ENCODE results near the gene EIPR1.
"Not testable (repeated sequence)": the region's sequence is repeated elsewhere in the genome, so short reads cannot be mapped to it uniquely, and the experiment has no call there.

EIPR1 gene

DNA sequence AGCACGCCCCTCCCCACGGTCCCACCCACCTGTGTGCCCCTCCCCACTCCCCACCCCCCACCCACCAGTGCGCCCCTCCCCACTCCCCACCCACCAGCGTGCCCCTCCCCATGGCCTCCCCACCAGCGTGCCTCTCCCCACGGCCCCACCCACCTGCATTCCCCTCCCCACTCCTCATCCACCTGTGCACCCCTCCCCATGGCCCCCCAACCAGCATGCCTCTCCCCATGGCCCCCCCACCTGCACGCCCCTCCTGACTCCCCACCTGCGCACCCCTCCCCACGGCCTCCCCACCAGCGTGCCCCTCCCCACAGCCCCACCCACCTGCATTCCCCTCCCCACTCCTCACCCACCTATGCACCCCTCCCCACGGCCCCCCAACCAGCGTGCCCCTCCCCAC, 190.2 kb downstream of the EIPR1 start:
- DNase-seq: no peak

DNA sequence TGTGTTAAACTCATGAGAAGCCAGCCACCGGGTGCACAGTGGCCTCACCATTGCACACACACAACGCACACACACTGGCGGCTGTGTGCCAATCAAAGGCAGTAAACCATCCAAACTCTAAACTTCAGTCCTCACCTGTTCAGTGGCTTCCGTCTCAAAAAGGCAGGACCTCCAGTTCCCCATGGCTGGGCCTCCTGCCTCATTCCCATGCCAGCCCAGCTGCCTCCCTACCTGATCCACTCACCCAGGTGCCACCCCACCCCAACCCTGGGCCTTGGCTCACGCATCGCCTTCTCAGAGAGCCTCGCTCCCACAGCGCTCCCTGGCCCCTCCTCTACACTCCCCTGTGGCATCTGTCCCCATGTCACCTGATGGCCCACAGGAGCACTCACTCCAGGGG, 190.9 kb downstream of the EIPR1 start:
- no peak for DNase-seq

DNA sequence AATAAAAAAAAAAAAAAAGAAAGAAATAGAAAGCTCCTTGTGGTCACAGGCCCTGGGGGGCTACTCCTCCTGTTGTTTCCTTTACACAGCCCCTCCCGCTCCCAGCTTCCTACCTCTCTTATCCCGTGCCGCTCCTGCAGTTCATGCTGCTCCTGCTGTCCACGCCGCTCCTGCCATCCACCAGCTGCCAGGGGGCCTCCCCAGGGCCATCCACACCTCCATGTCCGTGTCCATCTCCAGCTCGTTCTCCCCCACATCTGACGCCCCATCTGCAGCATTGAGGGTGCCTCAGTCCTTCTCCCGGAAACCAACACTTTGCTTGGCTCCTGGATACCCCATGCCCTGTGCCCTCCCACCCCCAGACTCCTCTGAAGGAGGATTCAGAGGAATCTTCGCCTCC, 191.7 kb downstream of the EIPR1 start:
- no peak for DNase-seq

DNA sequence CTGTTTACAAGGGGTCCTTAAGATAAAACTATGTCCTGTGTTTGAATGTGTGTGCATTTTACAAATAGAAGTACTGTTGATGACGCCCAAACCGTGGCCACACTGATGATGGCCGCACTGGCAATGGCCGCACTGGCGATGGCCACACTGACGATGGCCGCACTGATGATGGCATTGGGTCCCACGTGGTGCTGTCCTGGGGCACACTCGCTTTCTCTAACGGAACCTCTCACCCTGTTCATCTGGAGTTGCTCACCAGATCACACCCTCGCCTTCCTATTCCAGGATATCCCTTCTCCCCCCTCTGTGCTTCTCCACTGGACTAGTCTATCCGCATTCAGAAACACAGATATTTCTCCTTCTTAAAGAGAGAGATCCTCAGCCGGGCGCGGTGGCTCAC, 192.4 kb downstream of the EIPR1 start:
- DNase-seq: no peak

DNA sequence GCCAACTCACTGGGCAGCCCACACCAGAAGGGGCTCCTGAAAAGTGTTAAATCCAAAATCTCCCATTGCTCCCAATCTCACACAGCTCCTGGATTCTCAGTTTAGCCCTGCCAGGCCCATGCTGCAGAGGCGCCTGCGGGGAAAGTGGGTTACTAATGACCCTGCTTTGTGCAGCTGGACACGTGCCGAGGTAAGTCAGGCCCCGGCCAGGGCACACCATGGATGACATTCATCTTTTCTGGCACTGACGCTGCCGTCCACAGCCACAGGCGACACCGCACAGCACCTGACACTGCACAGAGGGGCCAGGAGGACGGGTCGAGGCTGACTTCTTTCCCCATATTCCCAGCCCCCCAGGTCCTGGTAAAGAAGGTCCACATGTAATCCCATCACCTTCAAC, 193.5 kb downstream of the EIPR1 start:
- no peak for DNase-seq

DNA sequence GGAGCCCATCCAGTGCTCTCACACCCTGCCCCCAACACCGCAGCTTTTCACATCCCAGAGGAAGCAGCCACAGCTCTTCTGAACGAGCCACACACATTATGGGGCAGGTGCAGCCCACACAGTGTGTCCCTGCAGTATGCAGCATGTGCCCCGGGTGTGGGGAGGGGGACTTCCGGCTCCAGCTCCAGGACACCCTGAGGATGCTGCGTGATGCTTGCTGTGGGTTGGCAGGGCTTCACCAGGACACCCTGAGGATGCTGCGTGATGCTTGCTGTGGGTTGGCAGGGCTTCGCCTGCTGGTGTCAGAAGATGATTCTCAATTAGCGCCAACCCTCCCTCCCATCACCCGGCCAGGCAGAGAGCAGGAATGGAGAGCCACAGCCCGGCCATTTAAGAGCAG, 193.9 kb downstream of the EIPR1 start:
- DNase-seq: no peak

DNA sequence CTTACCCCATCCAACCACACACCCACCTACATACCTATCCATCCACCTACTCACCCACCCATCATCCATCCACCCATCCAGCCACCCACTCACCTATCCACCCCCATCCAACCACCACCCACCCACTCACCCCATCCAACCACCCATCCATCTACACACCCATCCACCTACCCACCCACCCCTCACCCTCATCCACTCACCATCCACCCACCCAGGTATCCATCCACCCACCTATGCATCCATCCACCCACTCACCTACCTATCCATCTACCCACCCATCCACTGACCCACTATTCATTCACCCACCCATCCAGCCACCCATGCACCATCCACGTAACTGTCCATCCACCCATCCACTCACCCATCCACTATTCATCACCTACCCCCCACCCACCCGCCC, 194.8 kb downstream of the EIPR1 start:
- no peak for DNase-seq

DNA sequence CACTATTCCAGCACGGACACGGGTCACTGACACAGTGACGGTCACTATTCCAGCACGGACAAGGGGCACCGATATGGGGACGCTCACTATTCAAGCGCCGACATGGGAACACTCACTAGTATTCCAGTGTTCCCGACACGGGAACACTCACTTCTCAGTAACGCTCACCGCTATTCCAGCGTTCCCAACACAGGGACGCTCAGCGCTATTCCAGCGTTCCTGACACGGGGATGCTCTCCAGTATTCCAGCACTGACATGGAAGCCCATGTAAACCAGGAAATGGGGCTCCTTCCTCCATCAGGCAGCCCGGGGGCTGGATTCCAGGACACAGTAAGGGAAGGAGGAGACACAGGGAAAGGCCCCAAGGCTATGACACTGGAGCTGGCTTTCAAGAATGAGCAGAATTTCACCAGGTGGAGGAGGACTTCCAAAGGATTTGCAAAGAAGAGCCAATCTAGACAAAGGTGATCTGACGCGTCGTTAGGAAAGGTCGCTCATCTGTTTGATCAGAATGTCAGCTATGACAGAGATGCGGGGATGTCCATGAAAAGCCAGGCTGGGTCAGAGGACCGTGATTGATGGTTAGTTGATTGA, 196.1 kb downstream of the EIPR1 start:
- DNase-seq: no peak

DNA sequence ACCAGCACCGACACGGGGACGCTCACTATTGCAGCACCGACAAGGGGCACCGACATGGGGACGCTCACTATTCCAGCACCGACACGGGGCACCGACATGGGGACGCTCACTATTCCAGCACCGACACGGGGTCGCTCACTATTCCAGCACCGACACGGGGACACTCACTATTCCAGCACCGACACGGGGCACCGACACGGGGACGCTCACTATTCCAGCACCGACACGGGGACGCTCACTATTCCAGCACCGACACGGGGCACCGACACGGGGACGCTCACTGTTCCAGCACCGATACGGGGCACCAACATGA, 196.8 kb downstream of the EIPR1 start:
- not testable (repeated sequence) for DNase-seq

DNA sequence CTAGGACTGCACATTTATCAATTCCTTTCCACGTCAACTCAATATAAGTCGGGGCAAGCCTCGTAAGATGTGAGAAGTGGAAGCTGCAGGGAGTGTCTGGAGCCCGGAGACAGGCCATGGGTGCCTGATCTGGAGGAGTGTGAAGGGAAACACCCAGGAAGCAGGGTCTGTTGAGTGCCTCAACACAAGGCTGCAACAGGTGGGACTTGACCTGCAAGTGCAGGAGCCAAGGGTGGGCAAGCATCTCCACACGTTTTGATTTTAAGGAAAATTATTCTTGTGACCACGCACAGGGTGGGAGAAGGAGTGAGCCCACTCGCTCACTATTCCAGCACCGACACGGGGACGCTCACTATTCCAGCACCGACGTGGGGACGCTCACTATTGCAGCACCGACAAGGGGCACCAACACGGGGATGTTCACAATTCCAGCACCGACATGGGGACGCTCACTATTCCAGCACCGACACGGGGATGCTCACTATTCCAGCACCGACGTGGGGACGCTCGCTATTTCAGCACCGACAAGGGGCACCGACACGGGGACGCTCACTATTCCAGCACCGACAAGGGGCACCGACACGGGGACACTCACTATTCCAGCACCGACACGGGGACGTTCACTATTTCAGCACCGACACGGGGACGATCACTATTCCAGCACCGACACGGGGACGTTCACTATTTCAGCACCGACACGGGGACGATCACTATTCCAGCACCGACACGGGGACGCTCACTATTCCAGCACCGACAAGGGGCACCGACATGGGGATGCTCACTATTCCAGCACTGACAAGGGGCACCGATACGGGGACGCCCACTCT, 197.3 kb downstream of the EIPR1 start:
- no peak for DNase-seq

DNA sequence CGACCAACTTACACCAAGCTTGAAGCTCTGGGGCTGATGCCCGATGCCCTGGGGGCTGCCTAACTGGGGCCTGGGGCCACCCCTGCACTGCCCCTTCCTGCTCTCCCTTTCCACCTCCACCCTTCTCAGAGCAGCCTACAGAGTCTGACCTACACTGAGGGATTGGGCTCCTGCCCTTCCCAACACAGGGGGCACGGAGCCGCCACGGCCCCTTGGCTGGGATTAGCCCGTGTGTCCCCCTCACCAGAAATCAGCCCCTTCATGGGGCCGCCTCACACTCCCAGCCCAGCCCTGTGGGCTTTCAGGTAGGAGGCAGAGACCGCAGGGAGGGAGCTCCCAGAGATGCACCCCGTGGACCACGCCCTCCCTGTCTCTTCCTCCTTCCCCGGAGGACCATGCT, 198.0 kb downstream of the EIPR1 start:
- no peak for DNase-seq

DNA sequence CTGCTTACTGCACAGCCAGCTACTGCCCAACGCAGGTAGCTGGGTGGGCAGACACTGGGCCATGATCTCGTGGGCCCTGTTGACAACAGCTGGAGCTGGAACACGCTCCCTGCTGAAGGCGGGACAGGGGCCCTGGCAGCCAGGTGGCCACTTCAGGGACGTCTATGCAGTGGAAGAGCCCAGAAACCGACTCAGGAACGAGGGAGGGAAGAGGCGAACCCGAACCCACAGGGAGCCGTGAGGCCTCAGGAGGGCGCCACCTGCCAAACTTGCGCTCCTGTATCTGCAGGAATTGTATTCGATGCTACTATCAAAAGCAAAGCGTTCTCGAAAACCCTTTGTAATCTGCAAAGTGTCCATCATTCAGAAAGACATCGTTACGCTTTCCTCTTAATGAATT, 198.4 kb downstream of the EIPR1 start:
- DNase-seq: peak; percentile 41

DNA sequence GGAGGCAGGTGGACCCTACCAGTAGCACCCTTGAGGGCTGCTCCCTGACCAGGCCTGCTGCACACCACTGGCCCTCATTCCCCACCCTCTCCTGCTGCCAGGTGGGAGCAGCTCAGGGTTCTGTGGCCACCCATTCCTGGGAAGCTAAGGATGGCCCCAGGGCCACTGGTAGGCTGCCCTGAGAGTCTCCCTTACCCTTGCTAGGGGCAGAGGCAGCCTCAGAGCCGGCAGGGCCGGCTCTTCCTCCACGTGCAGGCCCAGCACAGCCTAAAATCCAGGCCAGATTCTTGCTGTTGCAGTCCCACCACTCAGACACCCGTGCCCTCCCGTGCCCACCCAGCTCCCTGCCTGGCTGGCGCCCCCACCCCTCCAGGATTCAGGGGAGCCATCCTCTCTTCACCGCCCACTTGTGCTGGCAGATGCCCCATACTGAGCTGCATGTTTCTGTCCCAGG, 199.0 kb downstream of the EIPR1 start:
- no peak for DNase-seq

DNA sequence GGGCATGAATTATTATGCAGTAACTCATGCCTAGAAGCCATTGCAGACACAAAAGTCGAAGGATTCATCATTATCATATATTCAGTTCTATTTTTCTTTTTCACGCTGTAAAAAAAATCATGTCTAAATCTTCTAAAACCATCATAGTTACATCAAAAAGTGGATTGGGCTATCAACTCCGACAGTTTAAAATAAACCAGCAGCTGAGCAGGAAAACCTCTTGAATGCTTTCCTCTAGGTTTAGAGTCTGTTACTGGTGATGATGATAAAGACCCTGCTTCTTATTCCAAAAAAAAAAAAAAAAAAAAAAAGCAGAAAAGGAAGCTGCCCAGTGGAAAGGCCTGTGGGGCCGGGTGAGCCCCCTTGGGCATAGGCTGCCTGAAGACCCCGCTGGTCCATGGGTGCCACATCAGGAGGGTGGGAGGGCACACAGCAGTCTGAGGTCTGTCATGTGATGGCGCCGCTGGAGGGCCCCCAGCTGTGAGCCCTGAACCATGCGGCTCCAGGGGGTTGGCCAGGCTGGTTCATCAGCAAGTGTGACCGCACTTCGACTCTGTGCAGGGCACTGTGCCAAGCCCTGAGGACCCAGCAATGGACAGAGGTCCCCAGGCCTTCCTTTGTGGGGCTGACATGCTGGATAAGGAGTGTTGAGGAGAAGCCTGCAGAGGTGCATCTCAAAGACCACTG, 199.6 kb downstream of the EIPR1 start:
- DNase-seq: no peak

DNA sequence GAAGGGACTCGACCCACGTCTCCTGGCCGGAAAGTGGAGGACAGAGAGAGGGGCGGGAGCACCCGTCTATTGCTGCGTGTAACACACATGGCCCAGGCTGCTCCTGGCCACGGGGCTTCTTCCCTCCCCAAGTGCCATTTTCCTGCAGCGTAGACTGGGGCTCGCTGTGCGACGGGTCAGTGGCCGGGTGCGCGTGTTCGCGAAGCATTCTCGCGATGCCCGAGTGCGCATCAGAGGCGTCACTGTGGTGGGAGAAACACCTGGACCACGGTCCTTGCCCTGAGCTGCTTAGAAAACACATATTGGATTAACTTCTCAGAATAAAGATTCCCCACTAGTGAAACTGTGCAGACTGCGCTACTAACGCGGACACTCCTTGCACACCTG, 200.8 kb downstream of the EIPR1 start:
- DNase-seq: no peak

DNA sequence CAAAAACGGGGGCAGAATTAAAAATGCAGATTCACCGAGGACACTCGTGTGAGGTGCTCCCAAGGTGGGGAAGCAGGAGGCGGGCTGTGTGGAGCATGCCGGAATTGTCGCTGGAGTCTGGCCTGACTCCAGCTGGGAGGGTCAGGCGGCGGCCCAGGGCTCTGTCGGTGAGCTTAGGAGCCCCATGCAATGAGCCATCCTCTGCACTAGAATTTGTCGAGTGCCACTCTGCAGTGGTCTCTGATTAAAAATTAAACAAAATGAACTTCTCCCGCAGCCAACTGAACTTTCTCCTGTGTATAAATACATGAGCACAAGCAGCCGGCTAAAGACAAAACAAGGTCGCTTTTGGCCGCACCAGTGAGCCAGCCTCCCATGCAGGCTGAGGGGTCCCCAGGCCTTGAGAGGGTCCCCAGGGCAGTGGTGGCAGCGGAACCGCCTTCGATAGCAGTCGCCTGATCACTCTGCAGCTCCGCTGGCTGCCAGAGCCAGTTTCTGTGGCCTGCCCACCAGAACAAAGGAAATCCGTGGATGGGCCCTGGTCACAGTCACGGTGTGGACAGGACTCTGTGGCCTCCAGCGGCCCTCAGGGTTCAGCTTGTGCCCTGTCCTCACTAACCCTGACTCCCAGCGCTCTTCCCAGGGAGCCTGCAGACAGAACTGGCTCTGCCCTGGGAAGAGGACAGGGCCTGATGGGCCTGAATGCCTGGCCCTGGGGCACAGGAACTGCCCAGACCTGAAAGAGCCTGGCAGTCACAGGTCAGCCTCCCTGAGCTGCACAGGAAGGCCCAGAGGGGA, 201.3 kb downstream of the EIPR1 start:
- DNase-seq: no peak

DNA sequence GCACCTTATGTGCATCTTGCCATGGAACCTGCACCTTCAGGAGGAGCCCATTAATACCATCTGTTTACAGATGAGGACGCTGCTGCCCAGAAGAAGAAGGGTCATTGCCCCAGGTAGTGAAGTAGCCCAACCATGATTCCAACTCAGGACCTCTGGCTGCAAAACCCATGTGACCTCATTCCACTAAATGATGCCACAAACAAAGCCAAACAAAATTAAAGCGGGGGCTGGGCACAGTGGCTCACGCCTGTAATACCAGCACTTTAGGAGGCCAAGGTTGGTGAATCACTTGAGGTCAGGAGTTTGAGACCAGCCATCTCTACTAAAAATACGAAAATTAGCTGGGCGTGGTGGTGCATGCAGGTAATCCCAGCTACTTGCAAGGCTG, 202.1 kb downstream of the EIPR1 start:
- DNase-seq: no peak

DNA sequence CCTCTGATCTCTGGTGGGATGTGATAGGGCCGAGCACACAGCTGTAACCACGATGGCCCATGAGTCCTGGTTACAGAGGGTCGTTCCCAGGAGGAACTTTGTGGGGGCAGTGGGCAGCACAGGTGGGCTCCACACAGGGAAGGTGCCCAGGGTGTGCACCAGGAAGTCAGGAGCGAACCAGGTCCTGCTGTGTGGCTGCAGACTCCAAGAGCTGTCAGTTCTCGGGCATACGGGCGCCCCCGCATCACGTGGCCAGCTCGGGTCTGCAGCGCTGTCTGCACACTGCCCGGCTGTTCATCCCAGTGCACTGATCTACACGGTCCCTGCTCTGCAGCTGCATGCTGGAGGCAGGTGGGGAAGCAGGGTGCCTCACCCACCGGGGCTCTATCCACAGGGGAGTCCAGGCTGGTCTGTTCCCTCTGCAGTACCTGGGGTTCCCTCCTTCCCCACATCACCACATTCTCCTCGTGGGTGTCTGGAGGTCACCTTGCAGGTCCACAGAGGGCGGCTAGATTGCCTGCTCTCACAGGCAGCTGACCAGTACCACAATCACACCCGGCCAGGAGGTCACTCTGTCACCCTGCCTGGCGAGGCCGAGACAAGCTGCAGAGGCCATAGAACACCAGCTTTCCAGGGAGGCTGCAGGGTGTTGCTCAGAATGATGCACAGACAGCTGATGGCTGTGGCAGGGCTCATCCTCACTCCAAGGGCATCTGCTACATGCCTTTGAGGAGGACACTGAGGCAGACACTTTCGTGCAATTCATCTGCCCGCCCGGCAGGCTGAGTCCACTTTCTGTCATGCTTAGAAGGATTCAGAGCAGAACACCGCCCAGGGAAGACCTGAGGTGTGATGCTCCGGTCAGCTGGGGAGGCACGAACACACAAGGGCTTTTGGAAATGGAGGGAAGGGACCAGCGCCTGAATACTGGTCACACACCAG, 202.7 kb downstream of the EIPR1 start:
- no peak for DNase-seq

DNA sequence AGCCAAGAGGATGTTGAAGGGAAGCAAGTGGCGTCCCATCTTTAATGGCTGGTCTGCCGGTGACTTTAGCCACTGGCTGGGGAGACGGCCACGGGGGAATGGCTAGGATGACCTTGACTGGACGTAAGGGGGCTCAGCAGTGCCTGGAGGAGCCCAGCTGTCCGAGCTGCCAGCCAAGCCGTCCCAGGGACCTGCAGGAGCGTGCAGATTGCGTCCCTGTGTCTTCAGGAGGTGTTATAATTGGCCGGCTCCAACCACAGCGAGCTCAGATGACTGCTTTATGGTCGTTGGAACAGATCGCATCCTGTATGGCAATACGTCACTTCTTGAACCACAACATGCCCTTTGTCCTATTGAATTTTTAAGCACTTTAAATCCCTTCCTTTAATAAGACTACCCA, 204.6 kb downstream of the EIPR1 start:
- no peak for DNase-seq

DNA sequence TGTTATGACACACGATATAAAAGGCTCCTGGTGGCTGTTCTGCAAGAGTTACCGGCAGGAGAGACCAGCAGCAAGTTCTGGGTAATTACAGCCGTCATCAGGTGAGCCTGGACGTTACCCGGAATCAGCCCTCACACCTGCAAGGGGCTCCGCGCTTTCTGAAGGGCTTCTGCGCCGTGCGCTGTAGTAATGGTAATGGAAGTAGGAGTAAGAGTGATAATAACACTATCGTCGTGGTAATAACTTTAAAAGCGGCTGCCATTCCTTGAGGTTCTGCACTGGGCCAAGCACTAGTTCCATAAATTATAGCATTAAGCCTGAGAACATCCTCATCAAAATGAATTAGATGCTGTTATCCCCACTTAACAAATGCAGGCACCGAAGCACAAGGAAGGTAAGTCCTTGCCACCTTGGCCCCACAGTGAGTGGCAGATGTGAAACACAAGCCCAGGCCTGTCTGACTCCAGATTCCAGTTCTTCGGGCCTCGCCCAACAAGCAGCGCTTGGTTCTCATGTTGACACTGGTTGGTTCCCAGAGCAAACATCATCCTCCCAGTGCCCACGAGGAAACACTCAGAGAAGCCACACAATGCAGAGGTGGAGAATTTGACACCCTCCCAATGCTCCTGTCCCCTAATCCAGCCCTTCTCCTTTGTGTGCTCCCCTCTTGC, 205.2 kb downstream of the EIPR1 start:
- DNase-seq: no peak

DNA sequence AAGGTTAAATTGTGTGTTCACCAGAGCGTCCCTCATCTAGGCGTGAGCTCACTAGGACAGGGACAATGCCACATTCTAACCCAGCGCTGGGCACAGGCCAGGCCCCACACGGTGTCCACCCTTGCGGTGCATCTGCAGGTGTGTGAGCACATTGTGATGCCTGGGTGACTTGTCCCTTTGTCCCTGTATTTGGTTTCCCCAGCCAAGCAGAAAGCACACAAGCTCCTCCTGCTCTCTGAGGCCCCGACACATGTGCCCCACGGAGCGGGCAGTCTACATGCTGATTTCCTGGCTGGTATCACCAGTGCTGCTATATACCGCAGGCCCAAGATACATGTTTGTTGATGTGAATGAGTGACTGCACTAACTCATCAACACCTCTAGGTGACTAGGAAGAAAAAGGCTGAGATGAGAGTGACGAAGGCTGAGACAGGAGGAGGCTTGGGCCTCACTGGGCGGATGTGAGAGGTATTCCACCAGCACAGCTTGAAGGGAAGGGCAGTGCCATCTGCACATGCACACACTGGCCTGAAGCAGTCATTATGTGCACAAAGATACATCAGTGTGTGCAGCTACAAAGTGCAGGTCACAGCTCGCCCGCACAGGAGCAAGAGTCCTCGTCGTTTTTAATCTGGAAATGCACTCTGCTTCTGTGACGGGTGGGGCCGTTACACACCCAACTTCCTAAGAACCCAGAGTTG, 205.9 kb downstream of the EIPR1 start:
- DNase-seq: no peak
